H1 (cell line): ENCODE results near the gene NAT10. TPM values are rescaled to one million over a fixed set of nuclear protein-coding genes. Genes with fewer than 3 reads are reported as not detected.

Experiments used
- CTCF ChIA-PET: fragments of 300-600 bp; sonication (Branson Sonifier 250); formaldehyde crosslinking; loops from one replicate; lab custom pipeline; 2021; ENCODE audit not compliant: partially characterized antibody; lab: Charles Lee
- POLR2A ChIA-PET: fragments of 300-600 bp; sonication (Branson Sonifier 250); formaldehyde crosslinking; loops from one replicate; lab custom pipeline; 2021; ENCODE audit warnings: inconsistent platforms; ENCODE audit not compliant: partially characterized antibody; lab: Charles Lee
- DNase-seq, 2 experiments: peaks; one replicate each; pipeline versions ENCODE4 v3.0.0 to v3.0.0-alpha.2; 2010 to 2022; ENCODE audit warnings: low spot score in 2 of 2, low read depth in 1 of 2, mixed read lengths in 1 of 2
- FAIRE-seq: peaks from 2 replicates; lab custom pipeline; 2011; peaks lifted over from hg19 to GRCh38; lab: Jason Lieb, UNC
- H2AFZ ChIP-seq: 2 replicates; pipeline ENCODE4 v1.8.1; 2012; ENCODE audit warnings: low read length, inconsistent platforms
- H2AK5ac ChIP-seq: 2 replicates; pipeline ENCODE4 v1.6.1; 2013; ENCODE audit warnings: low read depth, low read length
- H2BK120ac ChIP-seq: replicated peaks from 2 replicates; pipeline ENCODE3; 2013; ENCODE audit warnings: low read depth, low read length, inconsistent platforms
- H2BK12ac ChIP-seq: 2 replicates; pipeline ENCODE4 v1.6.1; 2013; ENCODE audit warnings: low read depth, low read length
- H2BK15ac ChIP-seq: 2 replicates; pipeline ENCODE4 v1.6.1; 2013; ENCODE audit warnings: low read length
- H2BK20ac ChIP-seq: 2 replicates; pipeline ENCODE4 v1.6.1; 2013; ENCODE audit warnings: low read length
- H2BK5ac ChIP-seq: 2 replicates; pipeline ENCODE4 v1.6.1; 2013; ENCODE audit warnings: low read depth, low read length
- H3K14ac ChIP-seq: 2 replicates; pipeline ENCODE4 v1.6.1; 2013; ENCODE audit warnings: inconsistent platforms; ENCODE audit not compliant: insufficient read length
- H3K18ac ChIP-seq: 2 replicates; pipeline ENCODE4 v1.6.1; 2013; ENCODE audit warnings: low read length; ENCODE audit errors: extremely low read depth
- H3K23ac ChIP-seq: 2 replicates; pipeline ENCODE4 v1.6.1; 2013; ENCODE audit warnings: inconsistent platforms; ENCODE audit not compliant: insufficient read length
- H3K23me2 ChIP-seq: 2 replicates; pipeline ENCODE4 v1.6.1; 2013; ENCODE audit warnings: low read depth, low read length
- H3K27ac ChIP-seq: 2 replicates; pipeline ENCODE4 v1.6.1; 2011; ENCODE audit warnings: low read depth, low read length, inconsistent platforms
- H3K27me3 ChIP-seq, 4 experiments: replicated peaks in 1 of 4; 1 replicate in 1 of 4; 2 replicates in 3 of 4; pipeline versions ENCODE4 v1.6.1 to v1.8.1; 2011 to 2013; ENCODE audit warnings: low read length in 3 of 4, mild to moderate bottlenecking in 3 of 4, inconsistent platforms in 2 of 4, mixed read lengths in 2 of 4, moderate library complexity in 1 of 4; ENCODE audit not compliant: control insufficient read depth in 3 of 4, insufficient read depth in 3 of 4; ENCODE audit errors: extremely low read depth in 1 of 4
- H3K36me3 ChIP-seq, 4 experiments: 2 replicates each; pipeline versions ENCODE4 v1.6.1 to v1.8.1; 2011 to 2013; ENCODE audit warnings: mild to moderate bottlenecking in 4 of 4, low read length in 3 of 4, moderate library complexity in 2 of 4, control low read depth in 1 of 4, inconsistent platforms in 1 of 4; ENCODE audit not compliant: insufficient read depth in 4 of 4, control insufficient read depth in 2 of 4
- H3K4ac ChIP-seq: replicated peaks from 2 replicates; pipeline ENCODE3; 2013; ENCODE audit warnings: low read length, low read depth, mixed read lengths, inconsistent platforms; ENCODE audit not compliant: insufficient read length
- H3K4me1 ChIP-seq, 4 experiments: replicated peaks in 1 of 4; 1 replicate in 1 of 4; 2 replicates in 3 of 4; pipeline versions ENCODE4 v1.6.1 to v1.8.1; 2011 to 2013; ENCODE audit warnings: low read length in 3 of 4, inconsistent platforms in 2 of 4, mixed read lengths in 1 of 4; ENCODE audit not compliant: insufficient read depth in 4 of 4, control insufficient read depth in 3 of 4
- H3K4me2 ChIP-seq, 2 experiments: 2 replicates each; pipeline versions ENCODE4 v1.6.1 to v1.8.1; 2011 to 2013; ENCODE audit warnings: low read depth in 2 of 2, low read length in 2 of 2, control low read depth in 1 of 2, inconsistent platforms in 1 of 2, mild to moderate bottlenecking in 1 of 2; ENCODE audit not compliant: insufficient read depth in 1 of 2
- H3K4me3 ChIP-seq, 4 experiments: fragments of 200-600, 300-600 bp in 1 of 4; sonication (generic), shearing (Covaris generic), sonication (Bioruptor Twin) in 1 of 4; 2 replicates each; pipeline versions ENCODE4 v1.5.1 to v1.8.1; 2011 to 2016; ENCODE audit warnings: low read length in 4 of 4, low read depth in 3 of 4, control low read depth in 2 of 4, inconsistent platforms in 2 of 4, mild to moderate bottlenecking in 2 of 4, mixed read lengths in 1 of 4, moderate library complexity in 1 of 4; ENCODE audit not compliant: insufficient read depth in 2 of 4; ENCODE audit errors: extremely low read depth in 1 of 4
- H3K56ac ChIP-seq: replicated peaks from 2 replicates; pipeline ENCODE3; 2013; ENCODE audit warnings: low read depth, mild to moderate bottlenecking, mixed read lengths, low read length, inconsistent platforms; ENCODE audit not compliant: insufficient read length
- H3K79me1 ChIP-seq: 2 replicates; pipeline ENCODE4 v1.6.1; 2013; ENCODE audit warnings: low read depth, low read length, control low read depth
- H3K79me2 ChIP-seq, 2 experiments: 2 replicates each; pipeline versions ENCODE4 v1.6.1 to v1.8.1; 2012 to 2013; ENCODE audit warnings: low read length in 2 of 2, mild to moderate bottlenecking in 2 of 2, inconsistent platforms in 1 of 2; ENCODE audit not compliant: insufficient read depth in 2 of 2, control insufficient read depth in 1 of 2
- H3K9ac ChIP-seq, 4 experiments: replicated peaks in 1 of 4; 1 replicate in 1 of 4; 2 replicates in 3 of 4; pipeline versions ENCODE4 v1.6.1 to v1.8.1; 2011 to 2013; ENCODE audit warnings: low read depth in 3 of 4, low read length in 3 of 4, control low read depth in 2 of 4, mild to moderate bottlenecking in 2 of 4, moderate library complexity in 2 of 4, inconsistent platforms in 1 of 4; ENCODE audit errors: extremely low read depth in 1 of 4
- H3K9me3 ChIP-seq, 2 experiments: 2 replicates each; pipeline versions ENCODE4 v1.6.1 to v1.8.1; 2012 to 2013; ENCODE audit warnings: mild to moderate bottlenecking in 2 of 2, moderate library complexity in 2 of 2, control low read depth in 1 of 2, inconsistent platforms in 1 of 2, low read depth in 1 of 2, low read length in 1 of 2, mixed read lengths in 1 of 2; ENCODE audit not compliant: insufficient read depth in 2 of 2
- H4K20me1 ChIP-seq, 2 experiments: replicated peaks in 1 of 2; 2 replicates each; pipeline versions ENCODE3 to v1.8.1; 2011 to 2013; ENCODE audit warnings: inconsistent platforms in 2 of 2, low read length in 2 of 2, mild to moderate bottlenecking in 1 of 2; ENCODE audit not compliant: insufficient read depth in 2 of 2, control insufficient read depth in 1 of 2
- H4K5ac ChIP-seq: 2 replicates; pipeline ENCODE4 v1.6.1; 2013; ENCODE audit warnings: low read length, low read depth, mixed read lengths, inconsistent platforms; ENCODE audit not compliant: insufficient read length
- H4K8ac ChIP-seq: 2 replicates; pipeline ENCODE4 v1.8.0; 2013; ENCODE audit warnings: mild to moderate bottlenecking, moderate library complexity, low read length, inconsistent platforms; ENCODE audit not compliant: insufficient read depth; ENCODE audit errors: extremely low read depth
- H4K91ac ChIP-seq: replicated peaks from 2 replicates; pipeline ENCODE3; 2013; ENCODE audit warnings: low read length, mixed read lengths, inconsistent platforms; ENCODE audit not compliant: insufficient read length
- BACH1 ChIP-seq: IDR thresholded peaks from 2 replicates; pipeline ENCODE4 v1.6.1; 2012; ENCODE audit warnings: low read length, improper control_type of control experiment
- BCL11A ChIP-seq, 2 experiments: IDR thresholded peaks; one replicate each; pipeline ENCODE4 v1.6.1; 2011; ENCODE audit warnings: low read depth in 2 of 2, low read length in 2 of 2, mild to moderate bottlenecking in 2 of 2
- CBX8 ChIP-seq: fragments of 300-800, 300-1000 bp; sonication (generic); IDR thresholded peaks from 2 replicates; pipeline ENCODE4 v1.7.1; 2016; ENCODE audit warnings: low read depth, low read length, borderline replicate concordance
- CTCF ChIP-seq, 3 experiments: IDR thresholded peaks; 1 replicate in 2 of 3; 2 replicates in 1 of 3; pipeline versions ENCODE4 v1.5.1 to v1.6.1; 2011; ENCODE audit warnings: low read length in 3 of 3, mild to moderate bottlenecking in 3 of 3, inconsistent platforms in 2 of 3, low read depth in 1 of 3, moderate library complexity in 1 of 3; ENCODE audit not compliant: insufficient read depth in 1 of 3; ENCODE audit errors: control extremely low read depth in 1 of 3
- EZH2 ChIP-seq: fragments of 200-600 bp; sonication (generic); IDR thresholded peaks from 2 replicates; pipeline ENCODE4 v1.7.1; 2012; ENCODE audit warnings: low read depth, mild to moderate bottlenecking, moderate library complexity, low read length, inconsistent platforms; ENCODE audit not compliant: severe bottlenecking
- HDAC2 ChIP-seq, 2 experiments: fragments of 300-600 bp in 1 of 2; sonication (generic) in 1 of 2; IDR thresholded peaks; 2 replicates each; pipeline ENCODE4 v1.6.1; 2011 to 2012; ENCODE audit warnings: low read depth in 2 of 2, low read length in 2 of 2, mild to moderate bottlenecking in 2 of 2, moderate library complexity in 2 of 2, borderline replicate concordance in 1 of 2, inconsistent platforms in 1 of 2
- POLR2A ChIP-seq, 2 experiments: IDR thresholded peaks; 1 replicate in 1 of 2; 2 replicates in 1 of 2; pipeline ENCODE4 v1.6.1; 2011; ENCODE audit warnings: low read depth in 2 of 2, low read length in 2 of 2, mild to moderate bottlenecking in 2 of 2; ENCODE audit errors: control extremely low read depth in 1 of 2
- SIN3A ChIP-seq, 2 experiments: IDR thresholded peaks in 1 of 2; conservative IDR thresholded peaks in 1 of 2; 2 replicates each; pipeline ENCODE4 v1.6.1; 2011 to 2012; ENCODE audit warnings: low read length in 2 of 2, improper control_type of control experiment in 1 of 2, low read depth in 1 of 2, mild to moderate bottlenecking in 1 of 2
- SIRT6 ChIP-seq: IDR thresholded peaks from one replicate; pipeline ENCODE4 v1.7.1; 2012; ENCODE audit warnings: low read length, inconsistent platforms
- SP4 ChIP-seq: IDR thresholded peaks from 2 replicates; pipeline ENCODE4 v1.6.1; 2012; ENCODE audit warnings: low read length, inconsistent platforms
- WGBS, 2 experiments: shearing (Covaris generic) in 1 of 2; methylation state at CpG; one replicate each; pipeline versions ENCODE4 v1.1.6 to v1.1.7; 2013 to 2015; ENCODE audit warnings: low lambda C conversion rate in 2 of 2, mixed read lengths in 2 of 2, inconsistent platforms in 1 of 2, low coverage in 1 of 2, missing lambda C conversion rate in 1 of 2; ENCODE audit not compliant: insufficient replicate concordance in 2 of 2, insufficient coverage in 1 of 2, insufficient read length in 1 of 2; ENCODE audit errors: extremely low coverage in 1 of 2, missing lambda C conversion rate in 1 of 2; 5-methylcytosine and 5-hydroxymethylcytosine counted together
- polyA plus RNA-seq, 7 experiments: library from polyadenylated mRNA; depleted of rRNA in 3 of 7; stranded (reverse) in 5 of 7; unstranded in 2 of 7; fragments of >200 nt in 5 of 7; fragments of 200-250 nt in 2 of 7; gene quantifications; 1 replicate in 5 of 7; 2 replicates in 1 of 7; 4 replicates in 1 of 7; pipeline versions ENCODE4 v1.2.1 to v1.2.3, GENCODE V29; 2011 to 2013; ENCODE audit warnings: missing spikeins in 2 of 7, mixed read lengths in 2 of 7
- total RNA-seq: library from RNA; stranded (reverse); fragmentation: NEBNext Ultra II Directional; extraction: Animal tissue kit (Norgen Biotek cat#: 25700); gene quantifications from 2 replicates; pipeline ENCODE4 v1.2.1, GENCODE V29; 2021
- TF ChIP-seq, protein P1 (sequence below): IDR thresholded peaks from 2 replicates; pipeline ENCODE4 v1.6.1; 2012; ENCODE audit warnings: inconsistent platforms

The NAT10 gene
- total and polyA plus RNA-seq, 2 of the 8 experiments (the other 6 are each of a cell fraction or from before 2014, with no cell fraction given): 66.3 to 89.6 TPM

- CTCF ChIA-PET: interaction anchor here (0.6 to 7.7 kb wide), 4 partner anchors 10 to 359 kb away, joined by 3 to 92 read pairs (median 6); no protein-coding TSS in a partner anchor
- POLR2A ChIA-PET: interaction anchor here (2.5 kb wide), 1 partner anchor 168 kb away, joined by 9 read pairs; the partner anchor contains the start of gene ABTB2
- no peaks in the 10 kb centered on the region for H3K9me3 ChIP-seq
- no peak overlapping the region for H2BK120ac ChIP-seq
- H2AFZ ChIP-seq: no peak overlapping the region
- no peak overlapping the region for H2BK12ac ChIP-seq
- H3K23ac ChIP-seq: no peak overlapping the region
- FAIRE-seq: no peak
- H4K20me1 ChIP-seq: no peaks in the 10 kb centered on the region
- H2BK20ac ChIP-seq: no peak overlapping the region
- peaks cover 20 to 42% (median 23%) of the 10 kb centered on the region in 4 experiments for H3K4me1 ChIP-seq
- H4K91ac ChIP-seq: no peak overlapping the region
- H3K27ac ChIP-seq: no peak overlapping the region
- no peak overlapping the region for H3K18ac ChIP-seq
- H3K4ac ChIP-seq: no peak overlapping the region
- H3K79me1 ChIP-seq: no peaks in the 10 kb centered on the region
- no peak overlapping the region for H3K4me3 ChIP-seq
- H3K23me2 ChIP-seq: no peaks in the 10 kb centered on the region
- H3K56ac ChIP-seq: no peak overlapping the region
- no peak for DNase-seq
- no peak overlapping the region for H2BK15ac ChIP-seq
- no peaks in the 10 kb centered on the region for H3K79me2 ChIP-seq
- H2BK5ac ChIP-seq: no peak overlapping the region
- no peak overlapping the region for H4K8ac ChIP-seq
- H3K14ac ChIP-seq: no peak overlapping the region
- no peaks in the 10 kb centered on the region for H3K27me3 ChIP-seq
- H3K9ac ChIP-seq: no peak overlapping the region
- 82% methylated on average over 9 of the region's 9 CpGs; no CpG with 5 or more reads in 1 of the 2 experiments for WGBS, 2 experiments
- H2AK5ac ChIP-seq: 0 out of 2 replicates have a peak overlapping the region, but pooled peaks have one; percentile 45
- no peak overlapping the region for H4K5ac ChIP-seq
- H3K4me2 ChIP-seq: no peak overlapping the region
- H3K36me3 ChIP-seq: no peaks in the 10 kb centered on the region
- TF ChIP-seq HDAC2 (IDR thresholded peaks at IDR 0.05; ENCODE audit: borderline replicate concordance in 1 of 2, low read depth in 2 of 2, low read length in 2 of 2) (no peak), SIN3A (conservative IDR thresholded peaks at IDR 0.05 in 1 of 2, IDR thresholded peaks at IDR 0.05 in 1 of 2; ENCODE audit: low read depth in 1 of 2, low read length in 2 of 2) (no peak), CBX8 (no peak), BACH1 (no peak), SP4 (no peak), BCL11A (IDR thresholded peaks at IDR 0.05; ENCODE audit: low read depth in 2 of 2, low read length in 2 of 2) (no peak), SIRT6 (no peak), CTCF (IDR thresholded peaks at IDR 0.05; ENCODE audit: control extremely low read depth in 1 of 3, insufficient read depth in 1 of 3, low read depth in 1 of 3, low read length in 3 of 3) (no peak), EZH2 (no peak), POLR2A (IDR thresholded peaks at IDR 0.05; ENCODE audit: control extremely low read depth in 1 of 2, low read depth in 2 of 2, low read length in 2 of 2) (no peak)
- TF ChIP-seq, protein P1, sequence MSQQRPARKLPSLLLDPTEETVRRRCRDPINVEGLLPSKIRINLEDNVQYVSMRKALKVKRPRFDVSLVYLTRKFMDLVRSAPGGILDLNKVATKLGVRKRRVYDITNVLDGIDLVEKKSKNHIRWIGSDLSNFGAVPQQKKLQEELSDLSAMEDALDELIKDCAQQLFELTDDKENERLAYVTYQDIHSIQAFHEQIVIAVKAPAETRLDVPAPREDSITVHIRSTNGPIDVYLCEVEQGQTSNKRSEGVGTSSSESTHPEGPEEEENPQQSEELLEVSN: no peak
These were observed 83.8 kb downstream of the NAT10 start for GRCh38 chr11:34189191-34189590.
